Tibial artery (tissue), 4 donors: ENCODE measurements around the gene DNAJB5.

ENCODE experiments used
- DNase-seq, 2 donors: peaks; one replicate each; pipeline ENCODE4 v3.0.0-alpha.2; 2019
- H3K27ac ChIP-seq, 2 donors: fragments of 200-600 bp; sonication (generic) in 1 of 2; 1 replicate in 1 of 2; 2 replicates in 1 of 2; pipeline ENCODE4 v1.5.1; 2018 to 2019; ENCODE audit warnings: mild to moderate bottlenecking in 1 of 2
- H3K27me3 ChIP-seq, 2 donors: fragments of 200-600 bp; sonication (generic) in 1 of 2; one replicate each; pipeline versions ENCODE4 v1.5.1 to v1.6.0; 2016 to 2019
- H3K36me3 ChIP-seq, 3 donors: fragments of 200-600 bp; sonication (generic) in 2 of 3; one replicate each; pipeline ENCODE4 v1.5.1; 2016 to 2019; ENCODE audit warnings: mild to moderate bottlenecking in 2 of 3
- H3K4me1 ChIP-seq, 4 donors: fragments of 200-600 bp; sonication (generic) in 2 of 4; 1 replicate in 3 of 4; 2 replicates in 1 of 4; pipeline ENCODE4 v1.5.1; 2016 to 2019
- H3K4me3 ChIP-seq, 2 donors: fragments of 200-600 bp; sonication (generic) in 1 of 2; 1 replicate in 1 of 2; 2 replicates in 1 of 2; pipeline ENCODE4 v1.5.1; 2018 to 2019; ENCODE audit warnings: mild to moderate bottlenecking in 2 of 2
- H3K9me3 ChIP-seq, 3 donors: fragments of 200-600 bp; sonication (generic) in 1 of 3; one replicate each; pipeline ENCODE4 v1.5.1; 2016 to 2019
- intact Hi-C: fragments of 100-400 bp; cut with DNase I; formaldehyde crosslinking; loops from one replicate; pipeline ENCODE4 v1.15.0; 2023; ENCODE audit warnings: low total_unique reads
- TF ChIP-seq, protein P1 (sequence below), 2 experiments: fragments of 200-600 bp in 1 of 2; fragments of 450-650 bp in 1 of 2; IDR thresholded peaks; one replicate each; pipeline ENCODE4 v1.5.1; 2017 to 2019; ENCODE audit warnings: antibody characterized with exemption in 2 of 2, mild to moderate bottlenecking in 1 of 2, moderate library complexity in 1 of 2

The DNAJB5 gene

DNA sequence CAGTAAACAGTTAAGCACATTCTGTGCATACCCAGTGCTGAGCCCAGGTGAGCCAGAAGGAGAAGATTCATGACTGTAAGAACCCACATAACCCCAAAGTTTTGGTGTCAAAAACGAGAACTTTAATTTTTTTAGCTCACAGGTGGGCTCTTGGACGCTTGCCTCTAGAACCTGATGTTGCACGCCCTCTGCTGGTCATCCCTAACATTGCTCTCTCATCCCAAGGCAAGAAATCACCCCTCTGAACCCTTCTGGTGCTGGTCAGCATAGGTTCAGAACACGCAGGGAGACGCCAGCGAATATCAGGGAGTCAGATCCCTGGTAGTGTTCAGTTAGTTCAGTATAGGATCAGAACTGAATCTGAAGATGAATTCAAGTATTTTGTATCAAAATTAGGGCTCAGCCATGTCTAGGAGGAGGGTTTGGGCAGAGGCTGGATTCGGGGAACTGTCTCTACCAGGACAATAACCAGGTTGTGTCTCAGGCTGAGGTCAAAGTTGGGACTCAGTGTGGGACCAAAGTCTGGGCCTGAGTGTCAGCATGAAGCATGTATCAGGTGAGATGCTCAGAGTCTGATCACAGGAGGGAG is 4.1 kb upstream of the DNAJB5 start:
- DNase-seq, result peak in 1 of 2 donors; percentile 49
- Histone ChIP-seq H3K27ac (no peak overlapping the region), H3K4me3 (no peak overlapping the region), H3K9me3 (no peaks in the 10 kb centered on the region), H3K4me1 (peaks cover 0 to 30% (median 15%) of the 10 kb centered on the region in 4 donors), H3K27me3 (no peaks in the 10 kb centered on the region), H3K36me3 (no peaks in the 10 kb centered on the region)
- intact Hi-C loops, result loop anchor here (5.0 kb wide), 1 partner anchor 83 kb away; no protein-coding TSS in a partner anchor
- TF ChIP-seq, protein P1, sequence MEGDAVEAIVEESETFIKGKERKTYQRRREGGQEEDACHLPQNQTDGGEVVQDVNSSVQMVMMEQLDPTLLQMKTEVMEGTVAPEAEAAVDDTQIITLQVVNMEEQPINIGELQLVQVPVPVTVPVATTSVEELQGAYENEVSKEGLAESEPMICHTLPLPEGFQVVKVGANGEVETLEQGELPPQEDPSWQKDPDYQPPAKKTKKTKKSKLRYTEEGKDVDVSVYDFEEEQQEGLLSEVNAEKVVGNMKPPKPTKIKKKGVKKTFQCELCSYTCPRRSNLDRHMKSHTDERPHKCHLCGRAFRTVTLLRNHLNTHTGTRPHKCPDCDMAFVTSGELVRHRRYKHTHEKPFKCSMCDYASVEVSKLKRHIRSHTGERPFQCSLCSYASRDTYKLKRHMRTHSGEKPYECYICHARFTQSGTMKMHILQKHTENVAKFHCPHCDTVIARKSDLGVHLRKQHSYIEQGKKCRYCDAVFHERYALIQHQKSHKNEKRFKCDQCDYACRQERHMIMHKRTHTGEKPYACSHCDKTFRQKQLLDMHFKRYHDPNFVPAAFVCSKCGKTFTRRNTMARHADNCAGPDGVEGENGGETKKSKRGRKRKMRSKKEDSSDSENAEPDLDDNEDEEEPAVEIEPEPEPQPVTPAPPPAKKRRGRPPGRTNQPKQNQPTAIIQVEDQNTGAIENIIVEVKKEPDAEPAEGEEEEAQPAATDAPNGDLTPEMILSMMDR (IDR thresholded peaks at IDR 0.05), result peak; percentile 66 to 70

DNA sequence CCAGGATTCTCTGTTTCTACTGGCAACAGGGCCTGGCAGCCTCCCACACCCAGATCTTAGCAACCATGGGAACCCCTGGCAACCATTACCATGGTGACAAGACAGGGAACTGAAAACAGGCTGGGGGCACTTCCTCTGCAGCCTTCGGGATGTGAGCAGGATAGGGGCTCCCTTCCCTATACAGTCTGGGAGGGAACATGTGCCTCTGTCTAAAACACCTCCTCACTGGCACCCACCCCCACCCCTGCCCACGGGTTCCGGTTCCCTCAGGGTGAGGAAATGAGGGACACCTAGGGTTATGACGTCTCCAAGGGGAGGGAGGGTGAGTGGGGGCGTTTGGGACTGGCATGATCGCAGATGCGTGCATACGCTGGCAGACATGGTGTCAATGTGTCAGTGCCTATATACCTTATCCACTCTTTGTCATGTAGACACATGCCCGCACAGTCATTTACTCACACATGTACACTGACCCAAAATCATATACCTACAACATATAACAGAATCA is 3.0 kb upstream of the DNAJB5 start:
- no peaks in the 10 kb centered on the region for H3K9me3 ChIP-seq
- intact Hi-C loops, result loop anchor here (5.0 kb wide), 1 partner anchor 84 kb away; no protein-coding TSS in a partner anchor
- H3K36me3 ChIP-seq, result no peaks in the 10 kb centered on the region
- peak in 1 of 2 donors; percentile 67 for DNase-seq
- no peaks in the 10 kb centered on the region for H3K27me3 ChIP-seq
- H3K27ac ChIP-seq, result no peak overlapping the region
- H3K4me3 ChIP-seq, result no peak overlapping the region
- TF ChIP-seq, protein P1 (IDR thresholded peaks at IDR 0.05), result no peak
- peaks cover 0 to 35% (median 26%) of the 10 kb centered on the region in 4 donors for H3K4me1 ChIP-seq

DNA sequence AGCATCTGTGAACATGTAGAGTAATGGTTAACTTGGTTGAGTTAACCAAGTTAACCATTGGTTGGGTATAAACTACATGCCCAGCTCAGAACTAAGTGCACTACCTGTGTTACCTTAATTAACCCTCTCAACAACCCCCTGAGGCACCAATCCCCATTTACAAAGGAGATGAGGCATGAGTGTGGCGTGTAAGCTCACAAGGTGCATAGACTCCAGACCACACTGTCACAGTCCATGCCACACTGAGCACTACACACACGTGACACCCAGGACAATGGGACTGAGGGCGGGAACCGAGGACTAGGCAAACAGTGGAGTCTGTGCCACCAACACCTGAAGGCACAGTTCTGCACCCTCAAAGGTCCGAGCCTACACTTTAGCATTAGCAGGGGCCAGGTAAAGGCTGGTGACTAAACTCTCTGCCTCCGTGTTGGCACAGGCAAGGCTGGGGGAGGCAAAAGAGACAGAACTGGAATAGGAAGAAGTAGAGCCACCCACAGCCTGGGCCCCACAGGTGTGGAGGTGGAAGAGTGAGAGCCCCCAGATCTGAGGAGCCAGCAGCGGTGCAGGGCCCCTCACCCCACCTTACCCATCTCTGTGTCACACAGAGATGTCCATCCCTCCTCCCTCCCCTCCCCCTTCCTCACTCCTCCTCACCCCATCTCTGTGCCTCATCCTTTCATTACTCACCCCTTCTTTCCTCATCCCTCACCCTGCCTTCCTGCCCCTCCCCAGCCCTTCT is 2.2 kb upstream of the DNAJB5 start:
- no peaks in the 10 kb centered on the region for H3K9me3 ChIP-seq
- intact Hi-C loops, result loop anchor here (5.0 kb wide), 1 partner anchor 85 kb away; no protein-coding TSS in a partner anchor
- H3K27me3 ChIP-seq, result no peaks in the 10 kb centered on the region
- no peak overlapping the region for H3K4me3 ChIP-seq
- DNase-seq, result peak in 1 of 2 donors; percentile 65
- TF ChIP-seq, protein P1 (IDR thresholded peaks at IDR 0.05), result no peak
- H3K36me3 ChIP-seq, result no peaks in the 10 kb centered on the region
- H3K27ac ChIP-seq, result no peak overlapping the region
- H3K4me1 ChIP-seq, result peaks cover 0 to 35% (median 30%) of the 10 kb centered on the region in 4 donors

DNA sequence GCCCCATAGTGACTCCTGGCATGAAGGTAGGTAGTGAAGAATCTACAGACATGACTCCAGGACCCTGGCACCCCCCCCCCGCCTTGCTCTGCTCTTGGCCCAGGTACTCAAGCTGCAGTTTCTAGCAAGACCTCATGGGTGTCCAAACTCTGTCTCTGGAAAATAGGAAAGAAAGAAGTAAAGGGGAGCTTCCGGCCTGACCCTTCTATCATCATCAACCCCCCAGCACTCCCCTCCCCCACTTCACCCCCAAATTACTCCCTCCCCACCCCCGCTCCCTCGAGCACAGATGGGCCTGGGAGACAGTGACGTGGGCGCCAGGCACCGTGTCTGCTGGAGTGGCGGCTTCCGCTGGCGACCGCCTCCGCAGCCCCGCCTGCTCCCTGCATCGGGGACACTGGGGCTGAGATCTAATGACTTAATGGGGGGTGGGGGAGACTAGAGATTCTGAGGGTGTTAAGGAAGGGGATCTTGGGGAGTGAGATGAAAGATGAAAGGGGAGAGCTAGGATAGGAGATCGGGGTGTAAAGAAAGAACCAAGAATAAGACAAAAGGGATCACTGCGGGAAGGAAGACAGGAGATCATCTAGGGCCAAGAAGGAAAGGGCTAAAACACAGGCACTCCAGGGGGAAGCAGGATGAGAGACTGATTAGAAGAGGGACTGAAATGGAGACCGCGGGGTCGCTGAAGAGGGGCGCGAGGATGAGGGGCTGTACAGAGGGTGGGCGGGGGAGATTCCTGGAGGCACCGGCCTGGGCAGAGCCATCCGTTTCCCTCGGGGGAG is 1.1 kb upstream of the DNAJB5 start:
- Histone ChIP-seq H3K36me3 (no peaks in the 10 kb centered on the region), H3K4me1 (peaks cover 0 to 42% (median 39%) of the 10 kb centered on the region in 4 donors), H3K27me3 (no peaks in the 10 kb centered on the region), H3K27ac (peak overlapping the region; percentile 84 to 100), H3K9me3 (no peaks in the 10 kb centered on the region), H3K4me3 (peak overlapping the region; percentile 90 to 91)
- DNase-seq, result peak in 1 of 2 donors; percentile 78
- intact Hi-C loops, result loop anchor here (5.0 kb wide), 1 partner anchor 86 kb away; no protein-coding TSS in a partner anchor
- TF ChIP-seq, protein P1 (IDR thresholded peaks at IDR 0.05), result no peak

DNA sequence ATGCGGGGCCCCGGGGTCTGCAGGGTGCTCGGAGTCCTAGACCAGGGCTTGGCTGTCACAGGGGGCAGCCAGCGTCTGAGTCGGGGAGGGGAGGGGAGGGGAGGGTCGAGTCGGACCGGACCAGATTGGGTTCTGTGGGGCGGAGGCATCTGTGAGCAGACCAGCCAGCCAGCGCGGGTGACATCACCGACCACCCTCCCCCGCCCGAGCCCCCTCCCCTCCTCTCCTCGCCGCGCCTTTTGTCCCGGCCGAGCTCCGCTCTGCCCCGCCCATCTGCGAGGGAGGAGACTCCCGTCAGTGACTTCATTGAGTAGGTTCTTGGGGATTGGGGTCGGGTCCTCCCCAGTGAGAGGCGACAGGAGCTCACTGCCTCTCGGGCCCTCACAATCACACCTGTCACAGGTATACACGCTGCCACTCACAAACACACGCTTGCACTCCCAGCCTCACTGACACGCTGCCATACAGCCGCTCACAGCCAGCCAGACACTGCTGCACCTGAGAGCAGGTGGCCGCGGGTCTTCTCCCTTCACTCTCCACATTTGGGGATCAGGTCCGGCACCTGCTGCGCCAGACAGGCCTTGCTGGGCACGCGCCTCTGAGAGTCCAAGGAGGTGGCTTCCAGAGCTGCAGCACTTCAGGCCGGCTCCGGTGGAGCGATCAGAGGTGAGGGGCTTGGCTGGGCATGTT is 546 bp downstream of the DNAJB5 start:
- Histone ChIP-seq H3K4me1 (peaks cover 0 to 59% (median 54%) of the 10 kb centered on the region in 4 donors), H3K9me3 (no peaks in the 10 kb centered on the region), H3K4me3 (peak overlapping the region; percentile 90 to 91), H3K36me3 (no peaks in the 10 kb centered on the region), H3K27me3 (no peaks in the 10 kb centered on the region), H3K27ac (peak overlapping the region; percentile 93 to 100)
- intact Hi-C loops, result loop anchor here (5.0 kb wide), 2 partner anchors 88 to 122 kb away; no protein-coding TSS in a partner anchor
- DNase-seq, result peak; percentile 74 to 91
- TF ChIP-seq, protein P1 (IDR thresholded peaks at IDR 0.05), result no peak
